GM04504 (cell line): ENCODE results near the gene CLK1.
"Not testable (repeated sequence)": the region's sequence is repeated elsewhere in the genome, so short reads cannot be mapped to it uniquely, and the experiment has no call there.

Experiments used
- DNase-seq: peaks from one replicate; pipeline ENCODE4 v3.0.0-alpha.2; 2012; ENCODE audit warnings: low read depth

CLK1 gene

GRCh38 chr2:200864176-200865034, at the start of gene CLK1:
TSS of gene CLK1 (minus strand) at chr2:200864658. CDS start at chr2:200861862, 2,796 bp downstream.
- DNase-seq, result peak; percentile 84

- peak; percentile 47 for DNase-seq
These were observed 49.2 kb upstream of the CLK1 start for GRCh38 chr2:200913654-200914053.

GRCh38 chr2:200909958-200910357, 45.5 kb upstream of the CLK1 start:
- no peak for DNase-seq

GRCh38 chr2:200905618-200906296, 41.3 kb upstream of the CLK1 start:
- peak; percentile 40 for DNase-seq

- peak; percentile 76 for DNase-seq
These were observed 37.1 kb upstream of the CLK1 start for GRCh38 chr2:200901459-200902072.

GRCh38 chr2:200899482-200899881, 35.0 kb upstream of the CLK1 start:
- DNase-seq, result no peak

- DNase-seq, result peak; percentile 93
These were observed 24.5 kb upstream of the CLK1 start, which contains the start of the genes NIF3L1 and PPIL3 for GRCh38 chr2:200888704-200889625. TSS of gene NIF3L1 (plus strand) at chr2:200889371. CDS start at chr2:200891944, 2,573 bp downstream. TSS of gene PPIL3 (minus strand) at chr2:200889077. CDS start at chr2:200887615, 1,462 bp downstream.

- not testable (repeated sequence) for DNase-seq
These were observed 17.3 kb upstream of the CLK1 start for GRCh38 chr2:200881715-200882249.

GRCh38 chr2:200878289-200878880, 13.9 kb upstream of the CLK1 start:
- DNase-seq, result no peak

GRCh38 chr2:200877443-200877842, 13.0 kb upstream of the CLK1 start:
- DNase-seq, result no peak

GRCh38 chr2:200873560-200873959, 9.1 kb upstream of the CLK1 start:
- DNase-seq, result no peak

- DNase-seq, result no peak
These were observed 6.7 kb upstream of the CLK1 start for GRCh38 chr2:200871151-200871550.

- no peak for DNase-seq
These were observed 4.6 kb upstream of the CLK1 start for GRCh38 chr2:200869014-200869413.

- no peak for DNase-seq
These were observed 679 bp downstream of the CLK1 start for GRCh38 chr2:200863782-200864175.

- DNase-seq, result peak; percentile 33
These were observed 1.9 kb downstream of the CLK1 start for GRCh38 chr2:200862532-200863000.

- no peak for DNase-seq
These were observed 2.8 kb downstream of the CLK1 start for GRCh38 chr2:200861617-200862155.

- no peak for DNase-seq
These were observed 4.2 kb downstream of the CLK1 start for GRCh38 chr2:200860092-200860795.

GRCh38 chr2:200856806-200857205, 7.7 kb downstream of the CLK1 start:
- no peak for DNase-seq

GRCh38 chr2:200852605-200853004, 11.9 kb downstream of the CLK1 start:
- no peak for DNase-seq
